H9 (cell line): ENCODE measurements around the gene TESK2. TPM values are rescaled to one million over a fixed set of nuclear protein-coding genes. Genes with fewer than 3 reads are reported as not detected.

Experiments used
- DNase-seq: peaks from one replicate; pipeline ENCODE4 v3.0.0-alpha.2; 2017
- H2AFZ ChIP-seq: one replicate; pipeline ENCODE4 v1.6.1; 2013; ENCODE audit warnings: mild to moderate bottlenecking, low read length, control low read depth, moderate library complexity
- H2AK5ac ChIP-seq: 2 replicates; pipeline ENCODE4 v1.6.1; 2013; ENCODE audit warnings: low read length, control low read depth, mixed read lengths; ENCODE audit not compliant: insufficient read length
- H2BK120ac ChIP-seq: one replicate; pipeline ENCODE4 v1.6.1; 2013; ENCODE audit warnings: low read depth, mild to moderate bottlenecking, low read length, control low read depth, inconsistent platforms; ENCODE audit not compliant: poor library complexity, severe bottlenecking
- H2BK12ac ChIP-seq: 2 replicates; pipeline ENCODE4 v1.6.1; 2013; ENCODE audit warnings: low read length, control low read depth, mixed read lengths, low read depth; ENCODE audit not compliant: insufficient read length
- H2BK15ac ChIP-seq: 2 replicates; pipeline ENCODE4 v1.6.1; 2013; ENCODE audit warnings: low read depth, low read length, control low read depth
- H2BK20ac ChIP-seq: one replicate; pipeline ENCODE4 v1.6.1; 2013; ENCODE audit warnings: low read depth, mild to moderate bottlenecking, low read length, control low read depth, inconsistent platforms; ENCODE audit not compliant: poor library complexity, severe bottlenecking
- H2BK5ac ChIP-seq: 2 replicates; pipeline ENCODE4 v1.6.1; 2013; ENCODE audit warnings: low read length, control low read depth, mixed read lengths; ENCODE audit not compliant: insufficient read length
- H3K14ac ChIP-seq: 2 replicates; pipeline ENCODE4 v1.6.1; 2013; ENCODE audit warnings: low read length, control low read depth; ENCODE audit not compliant: insufficient read depth
- H3K18ac ChIP-seq: 2 replicates; pipeline ENCODE4 v1.6.1; 2013; ENCODE audit warnings: low read depth, mild to moderate bottlenecking, mixed read lengths, low read length, control low read depth; ENCODE audit not compliant: insufficient read length
- H3K23ac ChIP-seq: 2 replicates; pipeline ENCODE4 v1.6.1; 2013; ENCODE audit warnings: low read length, control low read depth, mixed read lengths, low read depth; ENCODE audit not compliant: insufficient read length
- H3K23me2 ChIP-seq: 2 replicates; pipeline ENCODE4 v1.6.1; 2013; ENCODE audit warnings: low read depth, mild to moderate bottlenecking, mixed read lengths, low read length, control low read depth; ENCODE audit not compliant: insufficient read length, poor library complexity, severe bottlenecking
- H3K27ac ChIP-seq: 2 replicates; pipeline ENCODE4 v1.5.1; 2013; ENCODE audit warnings: low read length, control low read depth, mixed read lengths, low read depth; ENCODE audit not compliant: insufficient read length
- H3K27me3 ChIP-seq: 2 replicates; pipeline ENCODE4 v1.6.1; 2013; ENCODE audit warnings: low read length, control low read depth, inconsistent platforms; ENCODE audit not compliant: insufficient read depth
- H3K4ac ChIP-seq: 2 replicates; pipeline ENCODE4 v1.6.1; 2013; ENCODE audit warnings: low read depth, mild to moderate bottlenecking, control low read depth, inconsistent platforms, low read length, moderate library complexity
- H3K4me1 ChIP-seq: 2 replicates; pipeline ENCODE4 v1.6.1; 2013; ENCODE audit warnings: low read length, control low read depth, inconsistent platforms; ENCODE audit not compliant: insufficient read depth
- H3K4me2 ChIP-seq: 2 replicates; pipeline ENCODE4 v1.6.1; 2013; ENCODE audit warnings: low read length, control low read depth, mixed read lengths; ENCODE audit not compliant: insufficient read length, insufficient read depth
- H3K56ac ChIP-seq: 2 replicates; pipeline ENCODE4 v1.6.1; 2013; ENCODE audit warnings: low read depth, mild to moderate bottlenecking, mixed read lengths, low read length, control low read depth; ENCODE audit not compliant: insufficient read length
- H3K79me1 ChIP-seq: 2 replicates; pipeline ENCODE4 v1.6.1; 2013; ENCODE audit warnings: low read depth, mild to moderate bottlenecking, moderate library complexity, low read length, control low read depth, inconsistent platforms; ENCODE audit not compliant: insufficient read depth, poor library complexity, severe bottlenecking
- H3K79me2 ChIP-seq: 2 replicates; pipeline ENCODE4 v1.6.1; 2013; ENCODE audit warnings: low read length, control low read depth, inconsistent platforms; ENCODE audit not compliant: insufficient read depth
- H3K9ac ChIP-seq: 2 replicates; pipeline ENCODE4 v1.6.1; 2013; ENCODE audit warnings: low read length, control low read depth, mixed read lengths; ENCODE audit not compliant: insufficient read length; ENCODE audit errors: extremely low read depth
- H3K9me3 ChIP-seq: one replicate; pipeline ENCODE4 v1.6.1; 2013; ENCODE audit warnings: low read depth, low read length, inconsistent platforms; ENCODE audit not compliant: control insufficient read depth
- H3T11ph ChIP-seq: one replicate; pipeline ENCODE4 v1.6.1; 2013; ENCODE audit warnings: mild to moderate bottlenecking, low read length, control low read depth, inconsistent platforms
- H4K20me1 ChIP-seq: one replicate; pipeline ENCODE4 v1.6.1; 2013; ENCODE audit not compliant: control insufficient read depth, insufficient read length, insufficient read depth
- H4K5ac ChIP-seq: 2 replicates; pipeline ENCODE4 v1.6.1; 2013; ENCODE audit warnings: low read depth, mild to moderate bottlenecking, mixed read lengths, low read length, control low read depth; ENCODE audit not compliant: insufficient read length
- H4K8ac ChIP-seq: replicated peaks from 2 replicates; pipeline ENCODE4 v1.6.1; 2013; ENCODE audit warnings: low read length, control low read depth, mixed read lengths, low read depth; ENCODE audit not compliant: insufficient read length
- H4K91ac ChIP-seq: 2 replicates; pipeline ENCODE4 v1.6.1; 2013; ENCODE audit warnings: low read depth, mild to moderate bottlenecking, moderate library complexity, mixed read lengths, low read length, control low read depth; ENCODE audit not compliant: insufficient read length
- H3K27ac Mint-ChIP-seq, 3 experiments: 2 replicates in 2 of 3; 3 replicates in 1 of 3; pipeline ENCODE4 v1.8.0; 2020 to 2021; ENCODE audit warnings: mixed read lengths in 3 of 3, mild to moderate bottlenecking in 1 of 3, moderate library complexity in 1 of 3
- H3K27me3 Mint-ChIP-seq: 2 replicates; pipeline ENCODE4 v1.8.0; 2021; ENCODE audit warnings: low read depth, mild to moderate bottlenecking, moderate library complexity, mixed read lengths
- H3K36me3 Mint-ChIP-seq, 3 experiments: 2 replicates in 2 of 3; 3 replicates in 1 of 3; pipeline ENCODE4 v1.8.0; 2020 to 2021; ENCODE audit warnings: low read depth in 3 of 3, mixed read lengths in 3 of 3; ENCODE audit not compliant: insufficient read depth in 1 of 3
- H3K4me1 Mint-ChIP-seq, 2 experiments: 2 replicates each; pipeline ENCODE4 v1.8.0; 2020; ENCODE audit warnings: mixed read lengths in 2 of 2
- H3K4me3 Mint-ChIP-seq, 2 experiments: 2 replicates in 1 of 2; 3 replicates in 1 of 2; pipeline ENCODE4 v1.8.0; 2020 to 2021; ENCODE audit warnings: mild to moderate bottlenecking in 2 of 2, mixed read lengths in 2 of 2, moderate library complexity in 1 of 2
- H3K9me3 Mint-ChIP-seq, 2 experiments: 2 replicates in 1 of 2; 3 replicates in 1 of 2; pipeline ENCODE4 v1.8.0; 2020; ENCODE audit warnings: mild to moderate bottlenecking in 2 of 2, mixed read lengths in 2 of 2, moderate library complexity in 1 of 2
- CTCF ChIP-seq: fragments of 200-600 bp; sonication (generic); conservative IDR thresholded peaks from 3 replicates; pipeline ENCODE4 v1.8.0; 2021; ENCODE audit warnings: antibody characterized with exemption, mild to moderate bottlenecking
- WGBS: extraction: QIAGEN DNeasy Blood & Tissue Kit; methylation state at CpG from one replicate; pipeline ENCODE4 v1.1.7; 2013; ENCODE audit warnings: missing lambda C conversion rate, low lambda C conversion rate, mixed read lengths; ENCODE audit not compliant: insufficient read length; ENCODE audit errors: extremely low coverage; 5-methylcytosine and 5-hydroxymethylcytosine counted together
- total RNA-seq: library from RNA; stranded (reverse); gene quantifications from 2 replicates; pipeline ENCODE4 v1.2.1, GENCODE V29; 2021

The TESK2 gene
- total RNA-seq, 1 experiment from 2014 or later = 7.2 TPM

- no peak for DNase-seq
- no CpG with 5 or more reads among the region's 6 CpGs for WGBS
- Histone ChIP-seq H2BK120ac (no peak overlapping the region), H3K27me3 (no peaks in the 10 kb centered on the region), H3K9ac (no peak overlapping the region), H3K27ac (no peak overlapping the region), H3K23ac (no peak overlapping the region), H3K4me1 (peaks cover 5% of the 10 kb centered on the region; the same call in 1 of the 2 replicates), H3K23me2 (no peaks in the 10 kb centered on the region), H2BK5ac (no peak overlapping the region), H3K4me2 (no peak overlapping the region), H4K91ac (no peak overlapping the region), H3K79me2 (no peaks in the 10 kb centered on the region), H2AK5ac (no peak overlapping the region), H4K5ac (no peak overlapping the region), H2BK20ac (no peak overlapping the region), H3T11ph (no peak overlapping the region), H3K79me1 (no peaks in the 10 kb centered on the region), H4K8ac (no peak overlapping the region), H3K4ac (no peak overlapping the region), H3K56ac (no peak overlapping the region), H3K9me3 (no peaks in the 10 kb centered on the region), H2AFZ (no peak overlapping the region), H2BK15ac (no peak overlapping the region), H3K14ac (no peak overlapping the region), H2BK12ac (no peak overlapping the region), H4K20me1 (no peaks in the 10 kb centered on the region), H3K18ac (no peak overlapping the region)
- no peaks in the 10 kb centered on the region for H3K27me3 Mint-ChIP-seq
- H3K27ac Mint-ChIP-seq = no peak overlapping the region
- H3K4me1 Mint-ChIP-seq = peaks cover 15 to 22% of the 10 kb centered on the region in 2 experiments
- H3K9me3 Mint-ChIP-seq = no peaks in the 10 kb centered on the region
- H3K4me3 Mint-ChIP-seq = no peak overlapping the region
- no peaks in the 10 kb centered on the region for H3K36me3 Mint-ChIP-seq
- no peak for TF ChIP-seq CTCF
Observed at GRCh38 chr1:45365051-45365450, 125.9 kb downstream of the TESK2 start.
